K562 (cell line): Measurements from ENCODE around the gene TCTN3. TPM values are rescaled to one million over a fixed set of nuclear protein-coding genes. Genes with fewer than 3 reads are reported as not detected.

Source experiments
- ATAC-seq: fragments of 200-7000 bp; cut with Tn5 transposase; 3 replicates; pipeline ENCODE4 v1.9.1; 2020; ENCODE audit warnings: moderate library complexity
- BruUV-seq: library from RNA; stranded (reverse); fragments of 400-500 nt; replicated peaks from 2 replicates; lab custom pipeline; 2021; lab: Mats Ljungman, UMichigan
- CTCF ChIA-PET: fragments of 300-600 bp; formaldehyde crosslinking; extraction: SDS; loops from one replicate; lab custom pipeline; 2021; ENCODE audit warnings: low intra/inter-chr PET ratio; lab: Yijun Ruan, JAX
- POLR2A ChIA-PET: fragments of 300-600, 350-650 bp; sonication (Branson Sonifier 250); formaldehyde crosslinking; extraction: SDS; loops from one replicate; lab custom pipeline; 2021; ENCODE audit warnings: antibody characterized with exemption, inconsistent platforms; lab: Yijun Ruan, JAX
- DNase-seq, 4 experiments: peaks; one replicate each; pipeline versions ENCODE4 v3.0.0 to v3.0.0-alpha.2; 2011 to 2018; ENCODE audit warnings: low spot score in 3 of 4, mixed read lengths in 3 of 4; ENCODE audit errors: extremely low read depth in 1 of 4
- FAIRE-seq: peaks from 2 replicates; lab custom pipeline; 2011; peaks lifted over from hg19 to GRCh38; lab: Jason Lieb, UNC
- H2AFZ ChIP-seq: 2 replicates; pipeline ENCODE4 v1.6.0; 2011; ENCODE audit warnings: low read depth, low read length, control low read depth, inconsistent platforms
- H3K27ac ChIP-seq: fragments of 200-600 bp; 3 replicates; pipeline ENCODE4 v1.8.0; 2011; ENCODE audit warnings: low read depth, mild to moderate bottlenecking, control low read depth, inconsistent platforms, low read length, moderate library complexity, mixed read lengths; ENCODE audit errors: extremely low read depth
- H3K27me3 ChIP-seq, 2 experiments: fragments of 300-600 bp in 1 of 2; 2 replicates in 1 of 2; 3 replicates in 1 of 2; pipeline versions ENCODE4 v1.6.0 to v1.8.0; 2011; ENCODE audit warnings: inconsistent platforms in 2 of 2, low read length in 2 of 2, mild to moderate bottlenecking in 1 of 2, mixed read lengths in 1 of 2, moderate library complexity in 1 of 2; ENCODE audit not compliant: control insufficient read depth in 2 of 2, insufficient read depth in 2 of 2
- H3K36me3 ChIP-seq: fragments of 300-600 bp; 3 replicates; pipeline ENCODE4 v1.8.0; 2011; ENCODE audit warnings: mild to moderate bottlenecking, low read length, inconsistent platforms; ENCODE audit not compliant: control insufficient read depth, insufficient read depth
- H3K4me1 ChIP-seq, 2 experiments: fragments of 200-600 bp in 1 of 2; replicated peaks in 1 of 2; 2 replicates in 1 of 2; 3 replicates in 1 of 2; pipeline versions ENCODE4 v1.5.1 to v1.8.0; 2011; ENCODE audit warnings: inconsistent platforms in 2 of 2, low read length in 2 of 2, mild to moderate bottlenecking in 1 of 2, mixed read lengths in 1 of 2, moderate library complexity in 1 of 2; ENCODE audit not compliant: control insufficient read depth in 2 of 2, insufficient read depth in 2 of 2
- H3K4me2 ChIP-seq: 2 replicates; pipeline ENCODE4 v1.6.1; 2011; ENCODE audit warnings: low read length, control low read depth, inconsistent platforms, mixed read lengths; ENCODE audit not compliant: insufficient read depth
- H3K4me3 ChIP-seq: fragments of 200-600 bp; sonication (generic), shearing (Covaris generic); 2 replicates; pipeline ENCODE4 v1.5.1; 2016; ENCODE audit warnings: control low read depth, inconsistent platforms
- H3K79me2 ChIP-seq: fragments of 200-600 bp; 3 replicates; pipeline ENCODE4 v1.8.0; 2011; ENCODE audit warnings: low read length, inconsistent platforms; ENCODE audit not compliant: control insufficient read depth, insufficient read depth
- H3K9ac ChIP-seq, 2 experiments: 2 replicates each; pipeline versions ENCODE4 v1.6.0 to v1.6.1; 2011; ENCODE audit warnings: low read depth in 2 of 2, low read length in 2 of 2, control low read depth in 1 of 2, inconsistent platforms in 1 of 2, mild to moderate bottlenecking in 1 of 2, mixed read lengths in 1 of 2; ENCODE audit not compliant: insufficient read depth in 1 of 2
- H3K9me1 ChIP-seq: one replicate; pipeline ENCODE4 v1.6.0; 2011; ENCODE audit warnings: inconsistent platforms, mild to moderate bottlenecking, low read length, moderate library complexity; ENCODE audit not compliant: control insufficient read depth, insufficient read depth
- H3K9me3 ChIP-seq: replicated peaks from 2 replicates; pipeline ENCODE4 v1.5.1; 2011; ENCODE audit warnings: low read depth, low read length, inconsistent platforms; ENCODE audit not compliant: control insufficient read depth, insufficient read depth
- H4K20me1 ChIP-seq: replicated peaks from 2 replicates; pipeline ENCODE4 v1.6.1; 2011; ENCODE audit warnings: low read length, inconsistent platforms, mixed read lengths; ENCODE audit not compliant: control insufficient read depth, insufficient read depth
- CC2D1A ChIP-seq: fragments of 450-650 bp; IDR thresholded peaks from 2 replicates; pipeline ENCODE4 v1.6.1; 2017; ENCODE audit warnings: mild to moderate bottlenecking
- CREM ChIP-seq: IDR thresholded peaks from 2 replicates; pipeline ENCODE4 v1.6.1; 2014; ENCODE audit warnings: antibody characterized with exemption, low read depth
- GATAD2B ChIP-seq: fragments of 450-650 bp; IDR thresholded peaks from 2 replicates; pipeline ENCODE4 v1.6.1; 2017; ENCODE audit warnings: mild to moderate bottlenecking, borderline replicate concordance
- GTF2A2 ChIP-seq: IDR thresholded peaks from 2 replicates; pipeline ENCODE4 v1.6.1; 2016; ENCODE audit warnings: mild to moderate bottlenecking, missing genetic modification characterization, missing compliant biosample characterization
- GTF2E2 ChIP-seq: fragments of 200-800 bp; sonication (Bioruptor generic); IDR thresholded peaks from 2 replicates; pipeline ENCODE4 v1.6.1; 2016; ENCODE audit warnings: missing genetic modification characterization, missing compliant biosample characterization
- HDGF ChIP-seq: fragments of 450-650 bp; IDR thresholded peaks from 2 replicates; pipeline ENCODE4 v1.6.1; 2016
- KLF6 ChIP-seq: fragments of 250-450 bp; sonication (Bioruptor Pico); IDR thresholded peaks from 2 replicates; pipeline ENCODE4 v1.4.0; 2020; ENCODE audit warnings: mild to moderate bottlenecking, moderate library complexity, borderline replicate concordance
- MEIS2 ChIP-seq: fragments of 450-650 bp; IDR thresholded peaks from 2 replicates; pipeline ENCODE4 v1.6.1; 2014; ENCODE audit warnings: mild to moderate bottlenecking; ENCODE audit not compliant: partially characterized antibody
- RBM15 ChIP-seq: fragments of 200-400 bp; formaldehyde crosslinking; IDR thresholded peaks from 2 replicates; pipeline ENCODE4 v1.6.1; 2018; ENCODE audit warnings: mild to moderate bottlenecking, low read length, moderate library complexity; ENCODE audit not compliant: insufficient read depth
- SP1 ChIP-seq: sonication (generic); formaldehyde crosslinking; IDR thresholded peaks from 2 replicates; pipeline ENCODE4 v1.8.1; 2022; ENCODE audit warnings: mild to moderate bottlenecking, missing genetic modification reagents
- SREBF1 ChIP-seq: fragments of 150-350 bp; IDR thresholded peaks from 2 replicates; pipeline ENCODE4 v1.6.1; 2014; ENCODE audit warnings: antibody characterized with exemption, low read depth, low read length, borderline replicate concordance
- ZSCAN32 ChIP-seq: fragments of 450-650 bp; formaldehyde crosslinking; IDR thresholded peaks from 2 replicates; pipeline ENCODE4 v1.4.0; 2020; ENCODE audit warnings: mild to moderate bottlenecking, moderate library complexity
- WGBS: fragments of 100-300 bp; shearing (Covaris generic); methylation state at CpG from one replicate; pipeline ENCODE4 v1.1.6; 2016; ENCODE audit warnings: low coverage, mixed read lengths; ENCODE audit not compliant: insufficient coverage; ENCODE audit errors: missing lambda C conversion rate; 5-methylcytosine and 5-hydroxymethylcytosine counted together
- in situ Hi-C: fragments of 300-500 bp; cut with MboI; formaldehyde crosslinking; loops from 4 replicates; pipeline ENCODE4 v1.15.0; 2018; ENCODE audit warnings: inconsistent platforms, mixed read lengths
- intact Hi-C: fragments of 100-400 bp; cut with micrococcal nuclease; formaldehyde crosslinking; loops from 2 replicates; pipeline ENCODE4 v1.14.2; 2022
- polyA plus RNA-seq, 8 experiments: library from polyadenylated mRNA; depleted of rRNA in 4 of 8; stranded (reverse) in 5 of 8; unstranded in 3 of 8; fragments of >200 nt; fragmentation: Nextera tagmentation in 2 of 8; fragmentation: Illumina TruSeq in 1 of 8; extraction: Ambion mirVana in 2 of 8; extraction: Trizol in 1 of 8; gene quantifications; 2 replicates each; pipeline versions ENCODE4 v1.2.1 to v1.2.3, GENCODE V29; 2011 to 2014; ENCODE audit warnings: inconsistent platforms in 1 of 8, missing spikeins in 1 of 8
- total RNA-seq, 7 experiments: library from RNA; depleted of rRNA in 6 of 7; stranded (reverse); fragments of >200 nt in 6 of 7; fragmentation: Illumina TruSeq in 2 of 7; extraction: Trizol in 2 of 7; gene quantifications; 2 replicates each; pipeline versions ENCODE4 v1.2.1 to v1.2.3, GENCODE V29; 2011 to 2021; ENCODE audit warnings: low replicate concordance in 1 of 7
- TF ChIP-seq, protein P1 (sequence below): fragments of 450-650 bp; IDR thresholded peaks from 2 replicates; pipeline ENCODE4 v1.7.1; 2018; ENCODE audit warnings: mild to moderate bottlenecking, low read depth; ENCODE audit not compliant: partially characterized antibody
- TF ChIP-seq, protein P2 (sequence below): sonication (generic); formaldehyde crosslinking; IDR thresholded peaks from 2 replicates; pipeline ENCODE4 v1.8.1; 2022; ENCODE audit warnings: missing genetic modification reagents

Gene TCTN3
- total and polyA plus RNA-seq, 9 of the 15 experiments (the other 6 are each of a cell fraction or from before 2014, with no cell fraction given) = 10.4 to 25.8 (median 16.3) TPM

DNA sequence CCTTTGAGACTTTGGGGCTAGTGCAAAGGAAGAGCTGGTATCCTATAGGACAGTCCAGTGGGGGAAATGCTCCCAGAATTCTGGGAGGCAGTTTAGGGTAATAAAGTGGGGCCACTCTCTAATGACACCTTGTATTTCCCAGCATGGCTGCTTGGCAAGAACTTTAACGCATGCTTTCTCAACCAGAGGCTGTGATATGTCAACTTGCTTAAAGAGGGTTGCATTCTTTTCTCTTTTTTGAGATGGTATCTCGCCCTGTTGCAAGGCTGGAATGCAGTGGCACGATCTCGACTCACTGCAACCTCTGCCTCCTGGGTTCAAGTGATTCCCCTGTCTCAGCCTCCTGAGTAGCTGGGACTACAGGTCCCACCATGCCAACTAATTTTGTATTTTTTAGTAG, 75.6 kb downstream of the TCTN3 start:
- Histone ChIP-seq H3K27me3 (no peaks in the 10 kb centered on the region), H3K79me2 (no peaks in the 10 kb centered on the region), H3K36me3 (peaks cover 59% of the 10 kb centered on the region), H4K20me1 (no peaks in the 10 kb centered on the region), H3K9ac (no peak overlapping the region), H3K27ac (no peak overlapping the region), H3K9me3 (no peaks in the 10 kb centered on the region), H3K4me3 (no peak overlapping the region), H2AFZ (no peak overlapping the region), H3K4me1 (no peaks in the 10 kb centered on the region), H3K9me1 (no peaks in the 10 kb centered on the region), H3K4me2 (no peak overlapping the region)
- FAIRE-seq (no peak), ATAC-seq (no peak), DNase-seq (no peak)
- BruUV-seq = no TSS peak
- TF ChIP-seq HDGF (no peak), RBM15 (no peak), SREBF1 (no peak), SP1 (CRISPR knock-in tag) (no peak), GTF2E2 (tag) (no peak), CC2D1A (no peak), CREM (no peak), ZSCAN32 (no peak), KLF6 (CRISPR knock-in tag) (no peak), GATAD2B (no peak), MEIS2 (no peak), GTF2A2 (tag) (no peak)
- TF ChIP-seq, protein P1, sequence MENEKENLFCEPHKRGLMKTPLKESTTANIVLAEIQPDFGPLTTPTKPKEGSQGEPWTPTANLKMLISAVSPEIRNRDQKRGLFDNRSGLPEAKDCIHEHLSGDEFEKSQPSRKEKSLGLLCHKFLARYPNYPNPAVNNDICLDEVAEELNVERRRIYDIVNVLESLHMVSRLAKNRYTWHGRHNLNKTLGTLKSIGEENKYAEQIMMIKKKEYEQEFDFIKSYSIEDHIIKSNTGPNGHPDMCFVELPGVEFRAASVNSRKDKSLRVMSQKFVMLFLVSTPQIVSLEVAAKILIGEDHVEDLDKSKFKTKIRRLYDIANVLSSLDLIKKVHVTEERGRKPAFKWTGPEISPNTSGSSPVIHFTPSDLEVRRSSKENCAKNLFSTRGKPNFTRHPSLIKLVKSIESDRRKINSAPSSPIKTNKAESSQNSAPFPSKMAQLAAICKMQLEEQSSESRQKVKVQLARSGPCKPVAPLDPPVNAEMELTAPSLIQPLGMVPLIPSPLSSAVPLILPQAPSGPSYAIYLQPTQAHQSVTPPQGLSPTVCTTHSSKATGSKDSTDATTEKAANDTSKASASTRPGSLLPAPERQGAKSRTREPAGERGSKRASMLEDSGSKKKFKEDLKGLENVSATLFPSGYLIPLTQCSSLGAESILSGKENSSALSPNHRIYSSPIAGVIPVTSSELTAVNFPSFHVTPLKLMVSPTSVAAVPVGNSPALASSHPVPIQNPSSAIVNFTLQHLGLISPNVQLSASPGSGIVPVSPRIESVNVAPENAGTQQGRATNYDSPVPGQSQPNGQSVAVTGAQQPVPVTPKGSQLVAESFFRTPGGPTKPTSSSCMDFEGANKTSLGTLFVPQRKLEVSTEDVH = no peak
- TF ChIP-seq, protein P2, sequence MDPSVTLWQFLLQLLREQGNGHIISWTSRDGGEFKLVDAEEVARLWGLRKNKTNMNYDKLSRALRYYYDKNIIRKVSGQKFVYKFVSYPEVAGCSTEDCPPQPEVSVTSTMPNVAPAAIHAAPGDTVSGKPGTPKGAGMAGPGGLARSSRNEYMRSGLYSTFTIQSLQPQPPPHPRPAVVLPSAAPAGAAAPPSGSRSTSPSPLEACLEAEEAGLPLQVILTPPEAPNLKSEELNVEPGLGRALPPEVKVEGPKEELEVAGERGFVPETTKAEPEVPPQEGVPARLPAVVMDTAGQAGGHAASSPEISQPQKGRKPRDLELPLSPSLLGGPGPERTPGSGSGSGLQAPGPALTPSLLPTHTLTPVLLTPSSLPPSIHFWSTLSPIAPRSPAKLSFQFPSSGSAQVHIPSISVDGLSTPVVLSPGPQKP = no peak
- intact Hi-C loops (no loop called here), in situ Hi-C loops (loop anchor here (10.0 to 25.0 kb wide), 3 partner anchors 373 to 1006 kb away; no protein-coding TSS in a partner anchor)
- 97% methylated on average over 4 of the region's 4 CpGs for WGBS
- ChIA-PET POLR2A (no interaction called here), CTCF (interaction anchor here (0.7 kb wide), 1 partner anchor 249 kb away, joined by 3 read pairs; no protein-coding TSS in a partner anchor)
